Measurements from ENCODE around the gene DLG2. TPM values are rescaled to one million over a fixed set of nuclear protein-coding genes. Genes with fewer than 3 reads are reported as not detected.

Gene DLG2
- total RNA-seq, 1 donor from 2014 or later: 0.26 TPM

GRCh38 chr11:85602526-85603213 lies 24.5 kb downstream of the DLG2 start:
- Histone ChIP-seq H3K36me3 (ENCODE audit: control insufficient read depth, insufficient read depth, low read length) (no peaks in the 10 kb centered on the region), H3K4me3 (ENCODE audit: low read depth, low read length) (no peak overlapping the region), H3K27me3 (ENCODE audit: control insufficient read depth, insufficient read depth, low read length) (no peaks in the 10 kb centered on the region)
- TF ChIP-seq, protein P1, sequence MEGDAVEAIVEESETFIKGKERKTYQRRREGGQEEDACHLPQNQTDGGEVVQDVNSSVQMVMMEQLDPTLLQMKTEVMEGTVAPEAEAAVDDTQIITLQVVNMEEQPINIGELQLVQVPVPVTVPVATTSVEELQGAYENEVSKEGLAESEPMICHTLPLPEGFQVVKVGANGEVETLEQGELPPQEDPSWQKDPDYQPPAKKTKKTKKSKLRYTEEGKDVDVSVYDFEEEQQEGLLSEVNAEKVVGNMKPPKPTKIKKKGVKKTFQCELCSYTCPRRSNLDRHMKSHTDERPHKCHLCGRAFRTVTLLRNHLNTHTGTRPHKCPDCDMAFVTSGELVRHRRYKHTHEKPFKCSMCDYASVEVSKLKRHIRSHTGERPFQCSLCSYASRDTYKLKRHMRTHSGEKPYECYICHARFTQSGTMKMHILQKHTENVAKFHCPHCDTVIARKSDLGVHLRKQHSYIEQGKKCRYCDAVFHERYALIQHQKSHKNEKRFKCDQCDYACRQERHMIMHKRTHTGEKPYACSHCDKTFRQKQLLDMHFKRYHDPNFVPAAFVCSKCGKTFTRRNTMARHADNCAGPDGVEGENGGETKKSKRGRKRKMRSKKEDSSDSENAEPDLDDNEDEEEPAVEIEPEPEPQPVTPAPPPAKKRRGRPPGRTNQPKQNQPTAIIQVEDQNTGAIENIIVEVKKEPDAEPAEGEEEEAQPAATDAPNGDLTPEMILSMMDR (IDR thresholded peaks at IDR 0.05; ENCODE audit: insufficient read depth, low read length, severe bottlenecking): no peak
- FAIRE-seq: no peak
- DNase-seq (ENCODE audit: low read depth): no peak

- no peak for DNase-seq (ENCODE audit: low read depth)
- FAIRE-seq: no peak
- H3K36me3 ChIP-seq (ENCODE audit: control insufficient read depth, insufficient read depth, low read length): no peaks in the 10 kb centered on the region
- TF ChIP-seq, protein P1 (IDR thresholded peaks at IDR 0.05; ENCODE audit: insufficient read depth, low read length, severe bottlenecking): no peak
- no peak overlapping the region for H3K4me3 ChIP-seq (ENCODE audit: low read depth, low read length)
- H3K27me3 ChIP-seq (ENCODE audit: control insufficient read depth, insufficient read depth, low read length): no peaks in the 10 kb centered on the region
These were observed 28.1 kb downstream of the DLG2 start for GRCh38 chr11:85599083-85599482.

DNA sequence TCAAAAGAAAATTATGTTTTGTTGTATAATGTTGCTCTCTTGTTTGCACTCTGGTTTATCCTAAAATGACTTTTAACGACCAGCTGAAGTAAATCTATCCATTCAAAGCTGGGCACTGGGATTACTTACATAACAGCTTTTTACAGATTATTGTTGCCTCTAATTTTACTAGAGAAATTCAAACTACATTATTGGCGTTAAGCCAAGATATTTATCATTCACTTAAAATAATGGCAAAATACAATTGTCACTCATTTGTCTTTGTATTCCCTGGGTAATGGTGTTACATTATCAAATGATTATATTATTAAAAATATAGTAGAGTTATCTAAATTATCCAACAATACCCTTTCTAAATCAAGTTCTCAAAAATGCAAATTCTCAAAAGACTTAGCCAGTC lies 30.3 kb downstream of the DLG2 start:
- H3K36me3 ChIP-seq (ENCODE audit: control insufficient read depth, insufficient read depth, low read length): no peaks in the 10 kb centered on the region
- no peak overlapping the region for H3K4me3 ChIP-seq (ENCODE audit: low read depth, low read length)
- FAIRE-seq (no peak), DNase-seq (ENCODE audit: low read depth) (no peak)
- TF ChIP-seq, protein P1 (IDR thresholded peaks at IDR 0.05; ENCODE audit: insufficient read depth, low read length, severe bottlenecking): no peak
- H3K27me3 ChIP-seq (ENCODE audit: control insufficient read depth, insufficient read depth, low read length): no peaks in the 10 kb centered on the region

GRCh38 chr11:85595285-85595884 lies 31.8 kb downstream of the DLG2 start:
- TF ChIP-seq, protein P1 (IDR thresholded peaks at IDR 0.05; ENCODE audit: insufficient read depth, low read length, severe bottlenecking): peak; percentile 21
- DNase-seq (ENCODE audit: low read depth) (peak; percentile 50), FAIRE-seq (no peak)
- Histone ChIP-seq H3K4me3 (ENCODE audit: low read depth, low read length) (no peak overlapping the region), H3K27me3 (ENCODE audit: control insufficient read depth, insufficient read depth, low read length) (no peaks in the 10 kb centered on the region), H3K36me3 (ENCODE audit: control insufficient read depth, insufficient read depth, low read length) (no peaks in the 10 kb centered on the region)

DNA sequence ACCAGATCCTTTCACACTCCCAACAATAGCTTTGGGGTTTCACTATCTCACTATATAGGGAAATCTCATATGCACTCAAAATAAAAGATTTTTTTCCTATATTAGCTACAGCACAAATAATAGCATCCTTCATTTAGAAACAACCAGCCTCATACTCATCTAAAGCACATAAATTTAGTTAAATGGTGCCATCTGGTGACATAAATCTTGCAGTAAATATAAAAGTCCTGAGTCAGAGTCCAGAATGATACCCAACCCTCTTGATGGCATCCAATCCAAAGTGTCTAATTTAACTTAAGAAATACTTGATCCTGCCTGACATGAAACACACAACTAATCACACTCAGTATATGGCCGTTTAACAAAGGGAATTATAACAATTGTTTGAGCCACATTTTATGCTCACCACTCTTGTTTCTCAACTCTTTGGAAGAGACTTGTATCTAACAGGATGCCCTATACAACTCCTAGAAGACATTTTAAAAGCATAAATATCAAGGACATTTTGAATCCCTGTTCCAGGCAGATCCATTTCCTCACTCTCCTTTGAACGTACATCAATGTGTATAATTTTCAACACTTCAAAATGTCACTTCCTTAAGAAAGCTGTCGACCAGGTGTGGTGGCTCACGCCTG lies 36.2 kb downstream of the DLG2 start:
- FAIRE-seq: no peak

More for the DNA sequence above, 36.2 kb downstream of the DLG2 start:
- DNase-seq (ENCODE audit: low read depth): peak; percentile 56
- Histone ChIP-seq H3K27me3 (ENCODE audit: control insufficient read depth, insufficient read depth, low read length) (no peaks in the 10 kb centered on the region), H3K36me3 (ENCODE audit: control insufficient read depth, insufficient read depth, low read length) (no peaks in the 10 kb centered on the region), H3K4me3 (ENCODE audit: low read depth, low read length) (no peak overlapping the region)
- TF ChIP-seq, protein P1 (IDR thresholded peaks at IDR 0.05; ENCODE audit: insufficient read depth, low read length, severe bottlenecking): no peak

All from bronchial epithelial cell (primary cell).